HG03039 (cell line): Measurements from ENCODE around the gene SELP.
"Not testable (repeated sequence)": the region's sequence is repeated elsewhere in the genome, so short reads cannot be mapped to it uniquely, and the experiment has no call there.

Experiments
- ATAC-seq: cut with Tn5 transposase; IDR thresholded peaks from one replicate; pipeline ENCODE4 v1.9.1; 2021; ENCODE audit warnings: mild to moderate bottlenecking, moderate library complexity; ENCODE audit not compliant: unreplicated experiment

The SELP gene

GRCh38 chr1:169630006-169630405 is at the start of gene SELP:
TSS of gene SELP (minus strand) at chr1:169630124. CDS start at chr1:169630074, 50 bp downstream.
- ATAC-seq = no peak

GRCh38 chr1:169679692-169680091 is 49.8 kb upstream of the SELP start:
- ATAC-seq = no peak

- ATAC-seq = no peak
Observed at GRCh38 chr1:169676001-169676400, 46.1 kb upstream of the SELP start.

- ATAC-seq = no peak
Observed at GRCh38 chr1:169670836-169671235, 40.9 kb upstream of the SELP start.

DNA sequence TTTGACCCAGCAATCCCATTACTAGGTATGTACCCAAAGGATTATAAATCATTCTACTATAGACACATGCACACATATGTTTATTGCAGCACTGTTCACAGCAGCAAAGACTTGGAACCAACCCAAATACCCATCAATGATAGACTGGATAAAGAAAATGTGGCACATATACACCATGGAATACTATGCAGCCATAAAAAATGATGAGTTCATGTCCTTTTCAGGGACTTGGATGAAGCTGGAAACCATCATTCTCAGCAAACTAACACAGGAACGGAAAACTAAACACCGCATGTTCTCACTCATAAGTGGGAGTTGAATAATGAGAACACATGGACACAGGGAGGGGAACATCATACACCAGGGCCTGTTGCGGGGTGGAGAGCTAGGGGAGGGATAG is 40.3 kb upstream of the SELP start:
- ATAC-seq = not testable (repeated sequence)

GRCh38 chr1:169667699-169668596 is 38.0 kb upstream of the SELP start:
- not testable (repeated sequence) for ATAC-seq

DNA sequence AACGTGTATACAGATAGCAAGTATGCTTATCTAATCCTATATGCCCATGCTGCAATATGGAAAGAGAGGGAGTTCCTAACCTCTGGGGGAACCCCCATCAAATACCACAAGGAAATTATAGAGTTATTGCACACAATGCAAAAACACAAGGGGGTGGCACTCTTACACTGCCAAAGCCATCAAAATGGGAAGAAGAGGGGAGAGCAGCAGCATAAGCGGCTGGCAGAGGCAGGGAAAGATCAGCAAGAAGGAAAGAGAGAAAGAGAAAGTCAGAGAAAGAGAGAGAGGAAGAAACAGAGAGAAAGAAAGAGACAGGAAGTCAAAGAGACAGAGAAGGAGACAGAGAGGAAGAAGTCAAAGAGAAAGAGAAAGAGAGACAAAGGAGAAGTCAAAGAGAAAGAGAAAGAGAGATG is 37.3 kb upstream of the SELP start:
- not testable (repeated sequence) for ATAC-seq

- ATAC-seq = not testable (repeated sequence)
Observed at GRCh38 chr1:169662680-169663079, 32.8 kb upstream of the SELP start.

GRCh38 chr1:169661066-169661465 is 31.1 kb upstream of the SELP start:
- ATAC-seq = not testable (repeated sequence)

GRCh38 chr1:169658777-169659176 is 28.9 kb upstream of the SELP start:
- not testable (repeated sequence) for ATAC-seq

DNA sequence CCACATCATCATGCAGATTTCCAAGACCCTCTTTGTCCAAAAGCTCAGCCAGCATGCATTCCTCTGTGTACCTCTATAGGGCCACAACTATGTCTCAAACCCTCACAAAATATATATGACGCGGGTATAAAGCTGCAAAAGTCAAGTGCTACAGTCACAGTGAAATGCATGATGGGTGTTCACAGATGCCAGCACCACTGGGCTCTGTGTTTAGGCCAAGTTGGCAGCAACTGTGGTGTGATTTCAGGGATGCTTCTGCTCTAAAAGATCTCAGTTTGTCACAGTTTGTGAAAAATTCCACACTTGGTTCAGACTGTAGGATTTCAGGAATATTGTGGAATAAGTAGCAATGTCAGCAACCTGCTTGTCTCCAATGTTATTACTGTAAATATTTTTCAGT is 23.9 kb upstream of the SELP start:
- ATAC-seq = no peak

GRCh38 chr1:169651035-169651434 is 21.1 kb upstream of the SELP start:
- no peak for ATAC-seq

DNA sequence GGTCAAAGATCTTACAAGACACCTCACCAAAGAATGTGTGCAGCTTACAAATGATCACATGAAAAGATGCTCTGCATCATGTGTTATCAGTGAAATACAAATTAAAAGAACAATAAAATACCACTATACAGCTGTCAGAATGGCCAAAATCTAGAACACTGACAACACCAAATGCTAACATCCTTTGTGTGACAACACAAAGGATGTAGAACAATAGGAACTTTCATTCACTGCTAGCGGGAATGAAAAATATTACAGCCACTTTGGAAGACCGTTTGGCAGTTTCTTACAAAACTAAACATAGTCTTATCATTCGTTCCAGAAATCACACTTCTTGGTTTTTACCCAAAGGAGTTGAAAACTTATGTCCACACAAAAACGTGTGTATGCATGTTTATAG is 20.6 kb upstream of the SELP start:
- ATAC-seq = no peak

GRCh38 chr1:169648709-169649108 is 18.8 kb upstream of the SELP start:
- ATAC-seq = no peak

GRCh38 chr1:169648187-169648586 is 18.3 kb upstream of the SELP start:
- ATAC-seq = no peak

DNA sequence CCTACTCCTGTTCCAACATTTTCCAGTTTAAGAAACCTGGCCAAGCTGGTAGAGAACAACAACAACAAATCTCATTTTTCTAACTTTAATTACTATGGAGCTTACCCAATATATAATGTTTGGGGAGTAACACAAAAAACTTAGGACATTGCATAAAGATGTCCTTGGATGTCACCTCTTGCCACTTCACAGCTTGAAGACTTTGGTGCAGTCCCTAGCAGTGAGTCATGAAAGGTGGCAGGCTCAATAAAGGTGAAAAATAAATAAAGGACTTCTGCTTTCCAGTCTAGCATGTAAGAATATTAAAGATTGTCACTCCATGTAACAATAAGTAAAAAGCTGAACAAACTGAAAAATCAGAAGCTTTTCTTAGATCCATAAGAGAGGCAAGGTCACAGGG is 17.6 kb upstream of the SELP start:
- no peak for ATAC-seq

DNA sequence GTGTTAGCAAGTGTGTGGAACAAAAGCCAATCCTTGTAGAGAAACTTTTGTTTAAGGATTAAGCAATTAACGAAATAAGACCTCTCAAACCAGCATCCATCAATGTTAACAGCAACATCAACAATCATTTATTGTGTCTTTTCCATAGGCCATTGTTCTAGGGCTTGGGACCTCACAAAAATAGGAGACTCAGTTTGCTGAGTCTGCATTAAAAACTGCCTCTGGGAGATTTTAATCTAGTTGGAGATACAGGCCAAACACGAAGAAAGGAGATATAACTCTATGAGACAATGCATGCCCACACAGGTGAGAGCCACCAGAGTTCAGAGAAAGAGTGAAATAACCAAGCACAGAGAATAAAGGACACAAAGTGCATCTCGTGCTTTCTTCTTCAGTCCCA is 14.4 kb upstream of the SELP start:
- no peak for ATAC-seq

DNA sequence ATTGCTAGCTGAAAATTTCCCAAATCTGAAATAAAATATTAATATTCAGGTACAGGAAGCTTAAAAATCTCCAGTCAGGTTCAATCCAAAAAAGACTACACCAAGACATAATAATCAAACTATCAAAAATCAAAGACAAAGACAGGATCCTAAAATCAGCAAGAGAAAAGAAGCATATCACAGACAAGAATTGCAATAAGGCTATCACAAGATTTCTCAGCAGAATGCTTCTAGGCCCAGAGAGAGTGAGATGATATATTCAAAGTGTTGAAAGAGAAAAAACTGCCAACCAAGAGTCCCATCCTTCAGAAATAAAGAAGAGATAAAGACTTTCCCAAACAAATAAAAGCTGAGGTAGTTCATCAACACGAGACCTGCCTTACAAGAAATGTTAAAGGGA is 5.0 kb upstream of the SELP start:
- no peak for ATAC-seq

DNA sequence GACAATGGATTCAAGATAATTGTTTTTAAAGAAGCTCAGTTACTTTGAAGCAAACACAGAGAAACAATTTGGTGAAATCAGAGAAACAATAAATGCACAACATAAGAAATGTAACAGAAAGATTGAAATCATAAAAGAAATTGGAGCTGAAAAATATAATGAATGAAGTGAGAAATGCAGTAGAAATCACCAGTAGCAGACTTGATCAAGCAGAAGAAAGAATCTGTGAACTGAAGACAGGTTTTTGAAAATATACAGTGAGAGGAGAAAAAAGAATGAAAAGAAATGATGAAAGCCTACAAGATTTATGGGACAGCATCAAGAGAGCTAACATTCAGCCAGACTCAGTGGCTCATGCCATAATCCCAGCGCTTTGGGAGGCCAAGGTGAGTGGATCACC is 4.2 kb upstream of the SELP start:
- ATAC-seq = no peak

- no peak for ATAC-seq
Observed at GRCh38 chr1:169631249-169631648, 1.3 kb upstream of the SELP start.

GRCh38 chr1:169624912-169625311 is 5.0 kb downstream of the SELP start:
- no peak for ATAC-seq

DNA sequence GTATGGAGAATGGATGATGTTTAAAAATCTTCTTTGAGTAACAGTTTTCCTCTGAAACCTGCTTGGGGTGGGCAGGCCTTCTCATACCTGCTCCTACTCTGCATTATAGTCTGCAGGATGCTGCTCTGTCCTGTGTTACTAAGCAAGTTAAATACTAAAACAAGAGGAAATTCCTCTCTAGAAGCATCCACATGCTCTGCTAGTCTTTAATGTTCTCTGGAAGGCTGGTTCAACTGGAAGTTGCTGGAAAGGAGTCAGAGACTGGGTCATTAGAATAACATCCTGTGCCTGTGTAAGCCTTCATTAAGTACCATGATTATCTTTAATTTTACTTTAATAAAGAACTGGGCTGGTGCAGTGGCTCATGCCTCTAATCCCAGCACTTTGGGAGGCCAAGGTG is 5.8 kb downstream of the SELP start:
- ATAC-seq = no peak
